ENCODE results near the gene PLEKHA7. TPM values are rescaled to one million over a fixed set of nuclear protein-coding genes. Genes with fewer than 3 reads are reported as not detected.

PLEKHA7 gene
- total RNA-seq, 1 experiment from 2014 or later = 7.2 TPM

DNA sequence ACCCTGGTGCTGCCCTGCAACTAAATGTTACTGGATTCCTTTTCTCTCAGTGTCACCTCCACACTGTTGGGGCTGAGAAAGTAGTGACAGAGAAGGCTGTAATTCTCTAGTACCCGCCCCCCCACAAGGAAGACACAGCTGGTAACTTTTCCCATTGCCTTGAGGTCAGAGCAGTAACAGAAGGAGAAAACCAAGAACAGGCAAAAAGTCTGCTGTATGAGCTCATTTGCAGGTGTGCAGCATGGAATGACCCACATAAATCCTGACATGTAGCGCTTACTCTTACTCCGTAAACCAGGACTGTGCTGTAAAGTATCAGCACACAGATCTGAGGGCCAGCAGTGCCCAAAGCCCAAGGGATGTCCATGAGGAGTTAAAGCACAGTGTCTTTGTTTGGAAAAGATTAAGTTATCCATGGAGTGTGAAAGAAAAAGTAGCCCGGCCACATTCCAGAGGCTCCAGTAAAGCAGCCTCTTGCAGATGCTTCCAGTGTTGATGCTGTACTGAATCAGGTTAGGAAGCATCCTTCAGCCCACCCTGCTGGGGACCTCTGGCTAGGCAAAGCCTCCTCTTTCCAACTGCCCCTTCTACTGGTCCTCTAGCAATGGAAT, 120.7 kb downstream of the PLEKHA7 start:
- H3K9ac ChIP-seq (ENCODE audit: low read length) = no peak overlapping the region
- no peak for TF ChIP-seq YY1 (IDR thresholded peaks at IDR 0.05; ENCODE audit: extremely low read depth, insufficient replicate concordance, low read depth, low read length)
- TF ChIP-seq CEBPB (IDR thresholded peaks at IDR 0.05; ENCODE audit: low read depth) = no peak
- H3K27me3 ChIP-seq (ENCODE audit: insufficient read depth, low read length) = no peaks in the 10 kb centered on the region
- H3K36me3 ChIP-seq (ENCODE audit: control insufficient read depth in 1 of 2, insufficient read depth in 2 of 2, low read length in 2 of 2) = no peaks in the 10 kb centered on the region
- no peak overlapping the region for H3K4me3 ChIP-seq (replicated peaks in 1 of 2; ENCODE audit: low read depth in 1 of 2, low read length in 2 of 2)
- no peaks in the 10 kb centered on the region for H3K79me2 ChIP-seq (ENCODE audit: insufficient read depth, low read length)
- ATAC-seq (no peak), DNase-seq (ENCODE audit: low read depth, low spot score) (no peak)
- no TSS peak for BruUV-seq (replicated peaks)
- no peak overlapping the region for H3K27ac ChIP-seq (ENCODE audit: low read depth, low read length)
- ChIA-PET RAD21 (ENCODE audit: low non-redundant PET in 1 of 2, low total read pairs in 2 of 2, uncharacterized antibody in 2 of 2, unreplicated experiment in 2 of 2) (no interaction called here), CTCF (no interaction called here), POLR2A (no interaction called here)
- H3K4me1 ChIP-seq (ENCODE audit: control insufficient read depth in 1 of 2, insufficient read depth in 2 of 2, low read length in 2 of 2) = peaks cover 8 to 25% of the 10 kb centered on the region in 2 experiments
- no peak overlapping the region for H2AFZ ChIP-seq (ENCODE audit: low read depth, low read length, poor library complexity, severe bottlenecking)
- H3K9me3 ChIP-seq (ENCODE audit: control insufficient read depth in 1 of 2, insufficient read depth in 1 of 2, low read depth in 1 of 2, low read length in 2 of 2) = peaks cover 9 to 11% of the 10 kb centered on the region in 2 experiments; a peak in 2 of 4 replicates
- H3K9me2 ChIP-seq (ENCODE audit: insufficient read depth) = no peaks in the 10 kb centered on the region
- H4K20me1 ChIP-seq (ENCODE audit: insufficient read depth) = no peaks in the 10 kb centered on the region
- intact Hi-C loops (cut with micrococcal nuclease) = no loop called here
- H3K4me2 ChIP-seq (ENCODE audit: low read length) = 0 out of 2 replicates have a peak overlapping the region, but pooled peaks have one; percentile 1

GRCh38 chr11:16891964-16892363, 122.2 kb downstream of the PLEKHA7 start:
- no peak for DNase-seq (ENCODE audit: low read depth, low spot score)
- no peaks in the 10 kb centered on the region for H3K27me3 ChIP-seq (ENCODE audit: insufficient read depth, low read length)
- H3K27ac ChIP-seq (ENCODE audit: low read depth, low read length) = no peak overlapping the region
- intact Hi-C loops (cut with micrococcal nuclease) = no loop called here
- ChIA-PET POLR2A (no interaction called here), CTCF (no interaction called here), RAD21 (ENCODE audit: low non-redundant PET in 1 of 2, low total read pairs in 2 of 2, uncharacterized antibody in 2 of 2, unreplicated experiment in 2 of 2) (no interaction called here)
- no TSS peak for BruUV-seq (replicated peaks)
- H3K4me2 ChIP-seq (ENCODE audit: low read length) = no peak overlapping the region
- peaks cover 9 to 11% of the 10 kb centered on the region in 2 experiments; a peak in 2 of 4 replicates for H3K9me3 ChIP-seq (ENCODE audit: control insufficient read depth in 1 of 2, insufficient read depth in 1 of 2, low read depth in 1 of 2, low read length in 2 of 2)
- H3K9ac ChIP-seq (ENCODE audit: low read length) = no peak overlapping the region
- TF ChIP-seq POLR2A (IDR thresholded peaks at IDR 0.05; ENCODE audit: borderline replicate concordance, extremely low read depth, insufficient read depth, insufficient read length) = no peak
- TF ChIP-seq POLR2AphosphoS5 (IDR thresholded peaks at IDR 0.05; ENCODE audit: low read depth, low read length) = no peak
- TF ChIP-seq EGR1 (IDR thresholded peaks at IDR 0.05; ENCODE audit: low read depth) = no peak
- TF ChIP-seq EZH2phosphoT487 (IDR thresholded peaks at IDR 0.05; ENCODE audit: borderline replicate concordance) = no peak
- TF ChIP-seq ATF3 (IDR thresholded peaks at IDR 0.05) = no peak
- no peak for TF ChIP-seq ZBTB33 (IDR thresholded peaks at IDR 0.05; ENCODE audit: extremely low read depth, insufficient replicate concordance, low read length)
- TF ChIP-seq EZH2 (IDR thresholded peaks at IDR 0.05) = no peak
- no peak for TF ChIP-seq SIN3A (IDR thresholded peaks at IDR 0.05; ENCODE audit: low read depth)
- no peak for TF ChIP-seq ELF1 (IDR thresholded peaks at IDR 0.05; ENCODE audit: borderline replicate concordance, low read depth)
- no peak for TF ChIP-seq RAD21 (IDR thresholded peaks at IDR 0.05; ENCODE audit: low read depth)
- TF ChIP-seq YY1 (IDR thresholded peaks at IDR 0.05; ENCODE audit: extremely low read depth, insufficient replicate concordance, low read depth, low read length) = no peak
- TF ChIP-seq ZFX (IDR thresholded peaks at IDR 0.05) = no peak
- peaks cover 8 to 25% of the 10 kb centered on the region in 2 experiments for H3K4me1 ChIP-seq (ENCODE audit: control insufficient read depth in 1 of 2, insufficient read depth in 2 of 2, low read length in 2 of 2)
- no peak overlapping the region for H3K4me3 ChIP-seq (replicated peaks in 1 of 2; ENCODE audit: low read depth in 1 of 2, low read length in 2 of 2)
- no peaks in the 10 kb centered on the region for H3K9me2 ChIP-seq (ENCODE audit: insufficient read depth)
- H4K20me1 ChIP-seq (ENCODE audit: insufficient read depth) = no peaks in the 10 kb centered on the region
- no peaks in the 10 kb centered on the region for H3K36me3 ChIP-seq (ENCODE audit: control insufficient read depth in 1 of 2, insufficient read depth in 2 of 2, low read length in 2 of 2)
- H3K79me2 ChIP-seq (ENCODE audit: insufficient read depth, low read length) = no peaks in the 10 kb centered on the region
- no peak for ATAC-seq
- no peak overlapping the region for H2AFZ ChIP-seq (ENCODE audit: low read depth, low read length, poor library complexity, severe bottlenecking)
